Rectal smooth muscle tissue (tissue), 1 donor: ENCODE results near the gene WDFY3.

Experiments
- H3K27ac ChIP-seq: one replicate; pipeline ENCODE4 v1.7.0; 2013; ENCODE audit warnings: low read depth, low read length, inconsistent platforms
- H3K27me3 ChIP-seq: one replicate; pipeline ENCODE4 v1.7.0; 2013; ENCODE audit warnings: low read length; ENCODE audit not compliant: control insufficient read depth, insufficient read depth
- H3K36me3 ChIP-seq: one replicate; pipeline ENCODE4 v1.7.0; 2013; ENCODE audit warnings: low read length; ENCODE audit not compliant: control insufficient read depth, insufficient read depth
- H3K4me1 ChIP-seq: one replicate; pipeline ENCODE4 v1.7.0; 2013; ENCODE audit warnings: low read length; ENCODE audit not compliant: control insufficient read depth, insufficient read depth
- H3K4me3 ChIP-seq: one replicate; pipeline ENCODE4 v1.7.0; 2013; ENCODE audit warnings: low read length
- H3K9ac ChIP-seq: one replicate; pipeline ENCODE4 v1.7.0; 2013; ENCODE audit warnings: low read length

WDFY3 gene

DNA sequence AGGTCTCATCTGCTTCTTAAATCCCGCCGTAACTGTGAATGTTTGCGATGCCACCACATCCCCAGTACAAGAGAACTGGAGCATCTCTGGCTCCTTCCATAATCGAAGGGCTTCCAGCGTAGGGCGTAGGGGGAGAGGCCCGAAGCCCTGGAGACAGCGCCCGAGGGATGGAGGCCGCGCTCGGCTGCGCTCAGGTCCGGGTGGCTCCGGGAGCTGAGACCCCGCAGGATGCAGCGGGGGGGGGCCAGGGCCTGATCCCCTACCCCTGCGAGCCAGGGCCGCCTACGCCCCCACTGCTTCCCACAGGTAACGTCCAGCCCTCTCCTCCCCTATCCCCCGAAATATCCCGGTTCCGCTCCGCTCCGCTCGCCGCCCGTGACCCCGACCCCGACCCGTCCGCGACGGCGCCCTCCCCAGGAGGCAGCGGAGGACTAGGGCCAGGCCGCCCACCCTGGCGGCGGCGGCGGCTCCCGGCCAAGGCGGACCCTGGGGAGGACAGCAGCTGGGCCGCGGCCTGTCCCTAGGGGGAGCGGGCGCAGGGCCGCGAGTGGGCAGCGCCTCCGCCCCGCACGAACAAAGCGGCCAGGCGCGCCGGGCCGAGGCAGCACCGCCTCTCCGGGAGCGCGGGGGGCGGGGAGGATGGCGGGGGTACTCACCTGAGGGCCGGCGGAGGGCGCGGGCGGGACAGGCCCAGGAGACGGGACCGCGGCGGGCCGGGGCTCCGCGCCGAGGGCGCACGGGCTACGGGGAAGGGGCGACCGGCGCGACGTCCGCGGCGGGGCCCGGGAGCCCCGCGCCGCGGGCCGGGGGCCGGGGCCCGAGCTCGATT is 723 bp downstream of the WDFY3 start:
- Histone ChIP-seq H3K9ac (peak overlapping the region; percentile 49), H3K4me3 (peak overlapping the region; percentile 84), H3K36me3 (no peaks in the 10 kb centered on the region), H3K27me3 (no peaks in the 10 kb centered on the region), H3K4me1 (peaks cover 3% of the 10 kb centered on the region), H3K27ac (peak overlapping the region; percentile 92)

DNA sequence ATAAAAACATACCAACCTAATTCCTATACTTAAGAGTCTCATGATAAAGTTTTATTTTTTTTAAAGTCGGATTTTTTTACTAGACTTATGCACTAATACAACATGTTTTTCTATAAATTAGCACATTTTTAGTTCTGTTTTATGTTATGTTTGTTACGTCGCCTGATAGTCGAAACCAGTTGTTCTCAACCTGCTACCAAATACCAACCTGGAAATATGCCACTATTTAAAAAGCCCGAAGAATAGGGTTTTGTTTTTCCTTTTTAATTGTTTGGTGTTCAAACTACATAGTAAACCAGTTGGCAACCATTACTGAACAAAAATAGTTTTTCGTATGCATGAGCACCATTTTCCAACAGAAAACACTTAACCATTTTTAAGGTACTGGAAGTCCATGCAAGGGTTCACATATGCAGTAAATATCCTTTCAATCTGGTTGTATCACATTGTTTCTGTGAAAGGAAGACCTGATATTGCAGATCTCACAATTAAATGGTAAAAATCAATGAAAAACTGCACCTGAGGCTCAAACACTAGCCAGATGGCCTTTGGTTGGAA is 1.4 kb downstream of the WDFY3 start:
- Histone ChIP-seq H3K27me3 (no peaks in the 10 kb centered on the region), H3K9ac (no peak overlapping the region), H3K27ac (no peak overlapping the region), H3K4me3 (peak overlapping the region; percentile 84), H3K36me3 (no peaks in the 10 kb centered on the region), H3K4me1 (peaks cover 3% of the 10 kb centered on the region)

DNA sequence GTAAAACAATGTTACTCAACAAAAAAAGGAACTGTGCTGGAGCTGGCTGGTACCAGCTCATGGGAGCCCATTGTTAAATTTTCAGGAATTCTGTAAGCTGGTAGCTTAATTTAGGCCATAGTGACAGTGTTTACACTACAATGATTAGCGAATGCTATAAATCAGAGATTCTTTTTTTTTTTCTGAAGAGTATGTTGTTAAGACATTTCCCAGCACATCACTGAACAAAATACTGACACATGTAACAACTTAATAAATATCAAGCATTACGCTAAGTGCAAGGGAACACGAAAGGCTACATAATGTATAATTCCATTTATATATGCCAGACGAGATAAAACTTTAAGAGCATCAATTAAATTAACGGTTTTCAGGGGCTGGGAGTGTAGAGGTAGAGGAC is 4.4 kb downstream of the WDFY3 start:
- H3K9ac ChIP-seq = no peak overlapping the region
- H3K27me3 ChIP-seq = no peaks in the 10 kb centered on the region
- H3K36me3 ChIP-seq = no peaks in the 10 kb centered on the region
- H3K27ac ChIP-seq = no peak overlapping the region
- no peak overlapping the region for H3K4me3 ChIP-seq
- H3K4me1 ChIP-seq = peaks cover 7% of the 10 kb centered on the region

DNA sequence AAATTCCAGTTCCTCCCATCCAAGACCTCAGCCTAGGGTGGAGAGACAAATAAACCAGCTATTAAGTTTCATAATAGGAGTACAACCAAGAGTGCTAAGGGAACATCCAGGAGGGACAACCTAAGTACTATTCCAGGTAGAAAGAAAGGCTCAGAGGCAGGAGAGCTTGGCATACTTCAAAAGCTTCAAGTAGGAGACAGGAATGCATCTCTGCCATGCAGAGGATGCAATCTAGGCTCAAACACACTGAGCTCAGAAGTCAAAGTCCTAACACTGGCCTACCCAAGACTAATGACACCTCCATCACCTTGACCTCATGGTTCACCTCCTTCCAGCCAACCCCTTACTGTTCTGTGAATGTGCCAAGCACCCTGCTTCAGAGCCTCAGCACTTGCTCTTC is 8.1 kb downstream of the WDFY3 start:
- Histone ChIP-seq H3K4me1 (peaks cover 4% of the 10 kb centered on the region), H3K27me3 (no peaks in the 10 kb centered on the region), H3K27ac (no peak overlapping the region), H3K9ac (no peak overlapping the region), H3K36me3 (no peaks in the 10 kb centered on the region), H3K4me3 (no peak overlapping the region)

DNA sequence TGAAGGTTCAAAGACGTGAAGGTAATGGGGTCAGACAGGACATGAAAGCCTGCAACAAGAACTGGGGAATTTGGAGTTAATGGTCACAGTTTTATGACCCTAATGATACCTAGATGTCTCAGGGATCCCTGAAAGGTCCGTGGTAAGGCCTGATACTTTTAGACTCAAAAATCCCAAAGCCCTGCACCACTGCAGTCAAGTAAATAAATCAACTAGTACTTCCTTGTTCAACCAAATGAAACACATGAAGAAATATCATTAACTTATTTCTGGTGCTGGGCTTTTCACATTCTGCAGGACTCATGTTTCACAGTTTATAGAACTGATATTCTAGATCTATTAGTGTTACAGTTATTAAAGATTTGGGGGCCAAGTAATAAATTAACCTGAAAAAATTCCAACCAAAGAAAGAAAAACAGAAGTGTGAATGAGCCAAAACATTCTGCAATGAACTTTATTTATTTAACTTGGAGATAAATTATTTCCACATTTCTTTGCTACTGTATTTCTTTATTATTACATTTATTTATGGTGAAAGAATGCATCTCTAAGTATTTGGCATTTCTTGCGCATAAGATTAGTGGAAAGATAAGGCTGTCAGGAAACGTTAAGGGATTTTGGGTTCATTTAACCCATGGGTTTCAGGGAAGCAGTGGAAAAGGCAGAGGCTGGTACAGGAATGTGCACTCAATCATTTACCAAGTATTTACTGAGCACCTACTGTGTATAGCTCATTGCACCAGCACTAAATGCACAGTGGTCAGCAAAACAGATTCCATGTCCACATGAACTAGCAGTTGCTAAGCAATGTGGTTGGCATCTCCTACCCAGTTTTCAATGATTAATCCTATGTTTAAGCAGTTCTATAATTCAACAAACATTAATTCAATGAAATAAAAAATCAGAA is 8.7 kb downstream of the WDFY3 start:
- Histone ChIP-seq H3K4me1 (peaks cover 4% of the 10 kb centered on the region), H3K9ac (no peak overlapping the region), H3K27me3 (no peaks in the 10 kb centered on the region), H3K27ac (no peak overlapping the region), H3K4me3 (no peak overlapping the region), H3K36me3 (no peaks in the 10 kb centered on the region)

DNA sequence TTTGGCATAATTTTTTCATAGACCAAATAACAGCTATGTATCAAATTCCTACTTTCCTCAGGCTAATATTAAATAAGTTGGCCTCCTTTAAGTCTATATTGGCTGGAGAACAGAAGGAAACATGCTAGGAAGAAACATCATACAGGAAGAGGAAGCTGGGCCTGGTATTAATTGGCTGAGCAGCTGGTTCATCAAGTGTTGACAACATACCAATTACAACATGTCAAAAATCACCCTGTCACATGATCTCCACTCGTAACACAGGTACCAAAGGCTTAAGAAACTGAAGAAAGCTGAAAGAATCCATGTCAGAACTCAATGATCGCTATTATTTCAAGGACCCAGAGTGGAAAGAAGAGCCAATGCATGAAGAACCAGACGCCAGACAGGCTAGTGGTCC is 10.5 kb downstream of the WDFY3 start:
- Histone ChIP-seq H3K4me3 (no peak overlapping the region), H3K36me3 (no peaks in the 10 kb centered on the region), H3K27ac (no peak overlapping the region), H3K27me3 (no peaks in the 10 kb centered on the region), H3K9ac (no peak overlapping the region), H3K4me1 (peaks cover 4% of the 10 kb centered on the region)

DNA sequence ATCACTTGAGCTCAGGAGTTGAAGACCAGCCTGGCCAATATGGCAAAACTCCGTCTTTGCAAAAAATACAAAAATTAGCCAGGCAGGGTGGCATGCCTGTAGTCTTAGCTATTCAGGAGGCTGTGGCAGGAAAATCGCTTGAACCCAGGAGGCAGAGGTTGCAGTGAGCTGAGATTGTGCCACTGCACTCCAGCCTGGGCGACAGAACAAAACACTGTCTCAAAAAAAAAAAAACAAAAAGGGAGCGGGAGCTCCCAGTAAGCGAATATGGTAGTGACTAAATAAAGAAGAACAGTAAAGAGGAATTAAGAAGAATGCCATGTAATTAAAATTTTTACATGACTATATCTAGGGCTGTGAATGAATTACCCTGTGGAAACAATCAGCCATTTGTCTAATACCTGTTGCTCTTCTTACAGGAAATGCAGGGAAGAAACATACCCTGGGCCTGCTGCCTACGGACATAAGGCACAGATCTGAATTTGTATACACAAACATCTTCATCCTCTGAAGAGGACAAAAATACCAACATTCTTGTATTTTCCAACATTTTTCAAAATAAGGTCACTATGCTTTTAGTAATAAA is 11.4 kb downstream of the WDFY3 start:
- Histone ChIP-seq H3K9ac (no peak overlapping the region), H3K4me3 (no peak overlapping the region), H3K4me1 (peaks cover 4% of the 10 kb centered on the region)

DNA sequence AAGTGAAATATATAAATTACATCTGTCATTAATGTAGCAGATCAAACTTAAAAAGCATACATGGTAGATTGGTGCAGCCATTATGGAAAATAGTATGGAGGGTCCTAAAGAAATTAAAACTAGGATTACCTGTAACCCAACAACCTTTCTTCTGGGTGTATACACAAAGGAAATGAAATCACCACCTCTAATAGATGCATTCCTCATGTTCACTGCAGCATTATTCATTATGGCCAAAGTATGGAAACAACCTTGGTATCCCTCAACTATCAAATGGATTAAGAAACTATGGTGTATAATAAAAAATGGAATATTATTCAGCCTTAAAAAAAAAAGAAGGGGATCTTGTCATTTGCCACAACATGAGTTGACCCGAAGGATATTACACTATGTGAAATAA is 13.7 kb downstream of the WDFY3 start:
- H3K27me3 ChIP-seq = no peaks in the 10 kb centered on the region
- no peak overlapping the region for H3K4me3 ChIP-seq
- H3K36me3 ChIP-seq = no peaks in the 10 kb centered on the region
- peaks cover 4% of the 10 kb centered on the region for H3K4me1 ChIP-seq
- no peak overlapping the region for H3K9ac ChIP-seq
- H3K27ac ChIP-seq = no peak overlapping the region

More for the DNA sequence above, 11.4 kb downstream of the WDFY3 start:
- Histone ChIP-seq H3K27me3 (no peaks in the 10 kb centered on the region), H3K36me3 (no peaks in the 10 kb centered on the region), H3K27ac (no peak overlapping the region)

DNA sequence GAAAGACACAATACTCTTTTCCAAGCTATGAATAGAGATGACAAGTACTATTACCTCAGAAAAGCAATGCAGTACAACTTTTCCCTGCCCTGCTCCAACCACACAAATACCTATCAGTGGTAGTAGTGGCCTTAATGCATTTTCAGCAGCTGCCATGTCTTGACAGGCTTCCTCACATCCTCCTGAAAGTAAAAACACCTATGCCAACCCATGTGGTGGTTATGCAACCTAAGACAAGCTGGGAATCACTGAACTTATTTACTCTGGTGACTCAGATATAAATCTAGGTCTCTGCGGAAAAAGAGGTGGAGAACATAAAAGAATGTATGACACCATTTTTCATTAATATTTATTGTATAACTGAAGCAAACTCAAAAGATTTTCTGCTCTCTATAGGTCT is 14.5 kb downstream of the WDFY3 start:
- no peaks in the 10 kb centered on the region for H3K27me3 ChIP-seq
- H3K9ac ChIP-seq = no peak overlapping the region
- no peak overlapping the region for H3K4me3 ChIP-seq
- no peak overlapping the region for H3K27ac ChIP-seq
- H3K4me1 ChIP-seq = no peaks in the 10 kb centered on the region
- no peaks in the 10 kb centered on the region for H3K36me3 ChIP-seq

DNA sequence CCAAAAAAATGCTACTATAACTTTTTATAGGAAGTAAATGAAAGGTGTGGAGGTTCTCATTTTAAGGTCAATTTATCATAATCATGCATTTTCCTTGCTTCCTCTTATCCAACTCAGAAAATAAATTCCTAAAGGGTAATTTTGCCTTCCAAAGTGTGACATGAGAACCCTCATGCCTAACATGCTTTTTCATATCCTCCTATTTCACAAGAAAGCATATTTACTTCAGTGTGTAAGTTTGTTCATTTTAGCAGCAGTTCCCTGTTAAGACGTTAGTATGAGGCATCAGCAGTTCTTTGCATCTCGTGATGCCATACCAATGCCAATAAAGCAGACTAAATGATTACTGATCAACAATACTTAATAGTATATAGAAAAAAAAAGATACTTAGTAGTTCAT is 18.4 kb downstream of the WDFY3 start:
- H3K27ac ChIP-seq = no peak overlapping the region
- H3K27me3 ChIP-seq = no peaks in the 10 kb centered on the region
- no peaks in the 10 kb centered on the region for H3K4me1 ChIP-seq
- H3K36me3 ChIP-seq = no peaks in the 10 kb centered on the region
- no peak overlapping the region for H3K9ac ChIP-seq
- no peak overlapping the region for H3K4me3 ChIP-seq

DNA sequence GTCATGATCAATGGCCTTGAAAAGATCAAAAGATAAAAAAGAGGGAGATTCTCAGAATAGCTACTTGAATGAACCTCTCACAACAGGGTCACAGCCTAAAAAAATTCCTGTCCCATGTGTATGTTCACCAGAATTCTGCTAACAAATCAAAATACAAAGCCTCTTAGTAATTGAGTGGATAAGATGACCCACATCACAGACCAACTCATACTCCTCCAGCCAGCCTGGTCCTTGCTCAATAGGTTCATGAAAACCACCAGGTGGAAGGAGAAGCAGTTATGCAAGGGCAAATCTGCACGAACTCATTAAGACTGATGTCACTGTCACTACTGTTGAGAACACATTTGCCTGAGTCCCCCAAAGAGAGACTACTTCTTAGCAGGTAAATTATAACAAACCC is 21.5 kb downstream of the WDFY3 start:
- H3K27me3 ChIP-seq = no peaks in the 10 kb centered on the region
- no peak overlapping the region for H3K4me3 ChIP-seq
- no peak overlapping the region for H3K9ac ChIP-seq
- no peaks in the 10 kb centered on the region for H3K36me3 ChIP-seq
- no peaks in the 10 kb centered on the region for H3K4me1 ChIP-seq
- no peak overlapping the region for H3K27ac ChIP-seq

DNA sequence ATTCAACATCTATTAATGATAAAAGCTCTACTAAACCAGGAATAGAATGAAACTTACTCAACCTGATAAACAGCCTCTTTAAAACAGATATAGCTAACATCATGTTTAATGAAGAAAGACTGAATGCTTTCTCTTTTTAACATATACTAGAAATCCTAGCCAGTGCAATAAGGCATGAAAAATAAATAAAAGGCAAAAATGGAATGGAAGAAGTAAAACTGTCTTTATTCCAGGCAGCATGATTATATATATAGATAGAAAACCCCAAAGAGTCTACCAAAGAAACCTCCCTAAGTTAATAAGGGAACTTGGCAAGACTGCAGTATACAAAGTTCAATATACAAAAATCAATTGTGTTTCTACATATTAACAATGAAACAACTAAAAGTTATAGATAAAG is 25.5 kb downstream of the WDFY3 start:
- H3K36me3 ChIP-seq = no peaks in the 10 kb centered on the region
- H3K27ac ChIP-seq = no peak overlapping the region
- H3K4me3 ChIP-seq = no peak overlapping the region
- H3K4me1 ChIP-seq = peaks cover 8% of the 10 kb centered on the region
- H3K27me3 ChIP-seq = no peaks in the 10 kb centered on the region
- H3K9ac ChIP-seq = no peak overlapping the region
